ENCODE data around the gene ARHGAP44. TPM values are rescaled to one million over a fixed set of nuclear protein-coding genes. Genes with fewer than 3 reads are reported as not detected.

Gene ARHGAP44
- total and polyA plus RNA-seq, 2 of the 4 experiments (the other 2 are of a cell fraction): 0.54 to 1.0 TPM

DNA sequence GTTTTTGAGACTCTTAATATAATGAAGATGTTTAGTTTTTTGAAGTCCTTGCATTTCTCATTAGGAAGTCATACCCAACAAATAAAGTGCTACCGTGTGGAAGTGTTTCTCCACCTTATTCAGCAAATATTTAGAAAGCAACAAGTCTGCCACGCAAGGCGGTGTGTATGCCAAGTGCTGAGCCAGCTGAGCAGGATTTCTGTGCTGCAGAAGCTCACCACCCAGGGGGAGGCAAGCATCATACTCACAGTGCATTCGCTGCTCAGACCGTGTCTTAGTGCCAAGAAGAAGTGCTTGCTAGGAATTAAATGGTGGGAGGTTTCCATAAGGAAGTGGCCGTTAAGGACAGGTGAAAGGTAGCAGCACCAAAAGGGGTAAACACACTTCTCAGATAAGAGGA, 111.2 kb downstream of the ARHGAP44 start:
- Histone ChIP-seq H3K18ac (ENCODE audit: low read depth, low read length) (no peak overlapping the region), H3K4me2 (ENCODE audit: low read depth, low read length) (no peak overlapping the region), H3K27me3 (ENCODE audit: control insufficient read depth, insufficient read depth, low read length) (no peaks in the 10 kb centered on the region), H3K9ac (ENCODE audit: low read depth, low read length) (no peak overlapping the region), H3K4me1 (ENCODE audit: control insufficient read depth, insufficient read depth, low read length) (peaks cover 5% of the 10 kb centered on the region; the same call in 1 of the 2 replicates), H3K27ac (ENCODE audit: insufficient read depth, low read length) (no peak overlapping the region), H4K5ac (ENCODE audit: low read depth, low read length) (no peak overlapping the region), H3K9me3 (ENCODE audit: control insufficient read depth, insufficient read depth, low read length) (no peaks in the 10 kb centered on the region), H3K4ac (ENCODE audit: low read depth, low read length) (no peak overlapping the region), H3K23ac (ENCODE audit: low read depth, low read length) (no peak overlapping the region), H2AK5ac (ENCODE audit: low read depth, low read length) (no peak overlapping the region), H3K4me3 (ENCODE audit: insufficient read depth, low read depth, low read length) (no peak overlapping the region), H4K20me1 (ENCODE audit: insufficient read depth, low read length) (no peaks in the 10 kb centered on the region), H3K36me3 (ENCODE audit: control insufficient read depth, insufficient read depth, low read length) (no peaks in the 10 kb centered on the region), H2BK120ac (ENCODE audit: low read depth, low read length) (no peak overlapping the region), H4K8ac (ENCODE audit: low read depth in 2 of 2, low read length in 2 of 2) (no peak overlapping the region), H3K79me1 (ENCODE audit: low read depth in 1 of 2, low read length in 2 of 2) (no peaks in the 10 kb centered on the region), H3K9me1 (ENCODE audit: insufficient read depth, low read length) (no peaks in the 10 kb centered on the region), H3K56ac (ENCODE audit: extremely low read depth, insufficient read depth, low read length) (no peak overlapping the region), H2AFZ (replicated peaks; ENCODE audit: low read length, poor library complexity) (no peak overlapping the region), H2BK20ac (ENCODE audit: low read depth, low read length) (no peak overlapping the region), H2AK9ac (replicated peaks; ENCODE audit: low read depth, low read length, poor library complexity) (peak overlapping the region; percentile 5), H2BK15ac (ENCODE audit: low read depth, low read length) (no peak overlapping the region), H3K14ac (replicated peaks; ENCODE audit: low read depth, low read length) (no peak overlapping the region), H2BK5ac (ENCODE audit: low read depth, low read length, poor library complexity, severe bottlenecking) (no peak overlapping the region), H4K91ac (ENCODE audit: insufficient read depth, low read depth, low read length) (no peak overlapping the region)
- dilution Hi-C loops (cut with HindIII; ENCODE audit: low sequenced_read_pairs, unreplicated experiment): no loop called here
- no TSS peak for BruUV-seq (replicated peaks)
- in situ Hi-C loops (cut with MboI; ENCODE audit: low sequenced_read_pairs): loop anchor here (25.0 kb wide), 1 partner anchor 88 kb away; no protein-coding TSS in a partner anchor
- no peak for ATAC-seq (ENCODE audit: low read depth)
- CTCF ChIA-PET: no interaction called here
- intact Hi-C loops (cut with micrococcal nuclease): no loop called here
- WGBS, 2 experiments (ENCODE audit: extremely low coverage in 2 of 2, insufficient read length in 1 of 2): no CpG with 5 or more reads among the region's 6 CpGs
- POLR2A ChIA-PET (ENCODE audit: unreplicated experiment): no interaction called here
- TF ChIP-seq, protein P1, sequence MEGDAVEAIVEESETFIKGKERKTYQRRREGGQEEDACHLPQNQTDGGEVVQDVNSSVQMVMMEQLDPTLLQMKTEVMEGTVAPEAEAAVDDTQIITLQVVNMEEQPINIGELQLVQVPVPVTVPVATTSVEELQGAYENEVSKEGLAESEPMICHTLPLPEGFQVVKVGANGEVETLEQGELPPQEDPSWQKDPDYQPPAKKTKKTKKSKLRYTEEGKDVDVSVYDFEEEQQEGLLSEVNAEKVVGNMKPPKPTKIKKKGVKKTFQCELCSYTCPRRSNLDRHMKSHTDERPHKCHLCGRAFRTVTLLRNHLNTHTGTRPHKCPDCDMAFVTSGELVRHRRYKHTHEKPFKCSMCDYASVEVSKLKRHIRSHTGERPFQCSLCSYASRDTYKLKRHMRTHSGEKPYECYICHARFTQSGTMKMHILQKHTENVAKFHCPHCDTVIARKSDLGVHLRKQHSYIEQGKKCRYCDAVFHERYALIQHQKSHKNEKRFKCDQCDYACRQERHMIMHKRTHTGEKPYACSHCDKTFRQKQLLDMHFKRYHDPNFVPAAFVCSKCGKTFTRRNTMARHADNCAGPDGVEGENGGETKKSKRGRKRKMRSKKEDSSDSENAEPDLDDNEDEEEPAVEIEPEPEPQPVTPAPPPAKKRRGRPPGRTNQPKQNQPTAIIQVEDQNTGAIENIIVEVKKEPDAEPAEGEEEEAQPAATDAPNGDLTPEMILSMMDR (conservative IDR thresholded peaks at IDR 0.05; ENCODE audit: low read depth, low read length): no peak
- TF ChIP-seq CEBPB (IDR thresholded peaks at IDR 0.05; ENCODE audit: low read depth, low read length) (no peak), RAD21 (IDR thresholded peaks at IDR 0.05; ENCODE audit: low read length) (no peak), RFX5 (IDR thresholded peaks at IDR 0.05; ENCODE audit: low read depth, low read length) (no peak)
- TF ChIP-seq, protein P2, sequence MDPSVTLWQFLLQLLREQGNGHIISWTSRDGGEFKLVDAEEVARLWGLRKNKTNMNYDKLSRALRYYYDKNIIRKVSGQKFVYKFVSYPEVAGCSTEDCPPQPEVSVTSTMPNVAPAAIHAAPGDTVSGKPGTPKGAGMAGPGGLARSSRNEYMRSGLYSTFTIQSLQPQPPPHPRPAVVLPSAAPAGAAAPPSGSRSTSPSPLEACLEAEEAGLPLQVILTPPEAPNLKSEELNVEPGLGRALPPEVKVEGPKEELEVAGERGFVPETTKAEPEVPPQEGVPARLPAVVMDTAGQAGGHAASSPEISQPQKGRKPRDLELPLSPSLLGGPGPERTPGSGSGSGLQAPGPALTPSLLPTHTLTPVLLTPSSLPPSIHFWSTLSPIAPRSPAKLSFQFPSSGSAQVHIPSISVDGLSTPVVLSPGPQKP (IDR thresholded peaks at IDR 0.05; ENCODE audit: borderline replicate concordance, low read depth, low read length): no peak
- no peak for DNase-seq

All from IMR-90 (cell line).